ENCODE data around the gene ADD2. TPM values are rescaled to one million over a fixed set of nuclear protein-coding genes. Genes with fewer than 3 reads are reported as not detected.
A peak's percentile ranks its signal among the peaks of the same experiment; 100 is the strongest.

ADD2 gene
- total and polyA plus RNA-seq, 7 donors = 0.09 to 2.6 (median 0.85) TPM

GRCh38 chr2:70766357-70767078, 1.5 kb downstream of the ADD2 start:
- DNase-seq (no peak), ATAC-seq (no peak)
- WGBS, 3 donors = 19 to 25% (median 23%) methylated on average over 7 of the region's 7 CpGs
- Histone ChIP-seq H3K27ac (no peak overlapping the region), H3K36me3 (ENCODE audit: insufficient read depth in 1 of 2, low read depth in 1 of 2) (no peaks in the 10 kb centered on the region), H3K9me3 (no peaks in the 10 kb centered on the region), H3K27me3 (ENCODE audit: insufficient read depth in 3 of 3, low read length in 2 of 3) (peaks cover 3 to 61% (median 17%) of the 10 kb centered on the region in 3 donors), H3K4me1 (no peaks in the 10 kb centered on the region), H3K4me3 (peak overlapping the region; percentile 61)
- intact Hi-C loops (cut with DNase I) = no loop called here
- TF ChIP-seq, protein P1, sequence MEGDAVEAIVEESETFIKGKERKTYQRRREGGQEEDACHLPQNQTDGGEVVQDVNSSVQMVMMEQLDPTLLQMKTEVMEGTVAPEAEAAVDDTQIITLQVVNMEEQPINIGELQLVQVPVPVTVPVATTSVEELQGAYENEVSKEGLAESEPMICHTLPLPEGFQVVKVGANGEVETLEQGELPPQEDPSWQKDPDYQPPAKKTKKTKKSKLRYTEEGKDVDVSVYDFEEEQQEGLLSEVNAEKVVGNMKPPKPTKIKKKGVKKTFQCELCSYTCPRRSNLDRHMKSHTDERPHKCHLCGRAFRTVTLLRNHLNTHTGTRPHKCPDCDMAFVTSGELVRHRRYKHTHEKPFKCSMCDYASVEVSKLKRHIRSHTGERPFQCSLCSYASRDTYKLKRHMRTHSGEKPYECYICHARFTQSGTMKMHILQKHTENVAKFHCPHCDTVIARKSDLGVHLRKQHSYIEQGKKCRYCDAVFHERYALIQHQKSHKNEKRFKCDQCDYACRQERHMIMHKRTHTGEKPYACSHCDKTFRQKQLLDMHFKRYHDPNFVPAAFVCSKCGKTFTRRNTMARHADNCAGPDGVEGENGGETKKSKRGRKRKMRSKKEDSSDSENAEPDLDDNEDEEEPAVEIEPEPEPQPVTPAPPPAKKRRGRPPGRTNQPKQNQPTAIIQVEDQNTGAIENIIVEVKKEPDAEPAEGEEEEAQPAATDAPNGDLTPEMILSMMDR (IDR thresholded peaks at IDR 0.05) = no peak

DNA sequence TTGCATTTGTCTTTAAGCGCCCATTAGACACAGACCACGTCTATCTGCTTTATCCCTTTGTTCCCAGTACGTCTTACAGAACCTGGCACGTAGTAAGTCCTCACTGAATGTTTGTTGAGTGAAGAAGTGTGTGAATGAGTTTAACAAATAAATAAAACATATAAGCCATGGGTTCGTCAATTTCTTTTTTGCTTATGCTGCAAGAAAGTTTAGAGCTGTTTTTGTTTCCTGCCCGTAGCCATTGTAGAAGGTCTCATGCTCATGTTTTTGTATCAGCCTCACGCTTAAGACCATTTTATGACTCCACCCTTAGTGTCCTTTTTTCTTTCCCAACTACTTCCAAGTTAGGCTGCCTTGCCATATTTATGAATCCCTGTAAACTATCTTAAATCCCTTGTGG, 2.5 kb downstream of the ADD2 start:
- H3K27ac ChIP-seq = no peak overlapping the region
- ATAC-seq = no peak
- TF ChIP-seq, protein P1 (IDR thresholded peaks at IDR 0.05) = no peak
- no peaks in the 10 kb centered on the region for H3K9me3 ChIP-seq
- intact Hi-C loops (cut with DNase I) = no loop called here
- H3K4me1 ChIP-seq = no peaks in the 10 kb centered on the region
- H3K27me3 ChIP-seq (ENCODE audit: insufficient read depth in 3 of 3, low read length in 2 of 3) = peaks cover 3 to 61% (median 17%) of the 10 kb centered on the region in 3 donors
- no peak overlapping the region for H3K4me3 ChIP-seq
- no peak for DNase-seq
- WGBS, 3 donors = 79 to 85% (median 83%) methylated on average over 7 of the region's 7 CpGs
- no peaks in the 10 kb centered on the region for H3K36me3 ChIP-seq (ENCODE audit: insufficient read depth in 1 of 2, low read depth in 1 of 2)

GRCh38 chr2:70759446-70759845, 8.6 kb downstream of the ADD2 start:
- Histone ChIP-seq H3K4me1 (no peaks in the 10 kb centered on the region), H3K27ac (no peak overlapping the region), H3K4me3 (no peak overlapping the region), H3K27me3 (ENCODE audit: insufficient read depth in 3 of 3, low read length in 2 of 3) (peaks cover 0 to 39% (median 3%) of the 10 kb centered on the region in 3 donors), H3K36me3 (ENCODE audit: insufficient read depth in 1 of 2, low read depth in 1 of 2) (no peaks in the 10 kb centered on the region), H3K9me3 (no peaks in the 10 kb centered on the region)
- WGBS, 3 donors = 47 to 64% (median 49%) methylated on average over 1 of the region's 1 CpG
- intact Hi-C loops (cut with DNase I) = no loop called here
- DNase-seq = no peak
- no peak for ATAC-seq
- TF ChIP-seq, protein P1 (IDR thresholded peaks at IDR 0.05) = no peak

- no peak overlapping the region for H3K4me3 ChIP-seq
- H3K4me1 ChIP-seq = no peaks in the 10 kb centered on the region
- no peaks in the 10 kb centered on the region for H3K9me3 ChIP-seq
- peaks cover 0 to 40% (median under 1%) of the 10 kb centered on the region in 3 donors for H3K27me3 ChIP-seq (ENCODE audit: insufficient read depth in 3 of 3, low read length in 2 of 3)
- ATAC-seq (no peak), DNase-seq (no peak)
- H3K27ac ChIP-seq = no peak overlapping the region
- H3K36me3 ChIP-seq (ENCODE audit: insufficient read depth in 1 of 2, low read depth in 1 of 2) = no peaks in the 10 kb centered on the region
- TF ChIP-seq, protein P1 (IDR thresholded peaks at IDR 0.05) = no peak
- 90 to 91% (median 90%) methylated on average over 7 of the region's 7 CpGs for WGBS, 3 donors
- intact Hi-C loops (cut with DNase I) = no loop called here
Observed at GRCh38 chr2:70757966-70758365, 10.0 kb downstream of the ADD2 start.

- no peaks in the 10 kb centered on the region for H3K36me3 ChIP-seq (ENCODE audit: insufficient read depth in 1 of 2, low read depth in 1 of 2)
Observed at GRCh38 chr2:70757360-70757759, 10.6 kb downstream of the ADD2 start.

More at GRCh38 chr2:70757360-70757759, 10.6 kb downstream of the ADD2 start:
- intact Hi-C loops (cut with DNase I) = no loop called here
- Histone ChIP-seq H3K27me3 (ENCODE audit: insufficient read depth in 3 of 3, low read length in 2 of 3) (peaks cover 0 to 37% (median 6%) of the 10 kb centered on the region in 3 donors), H3K27ac (no peak overlapping the region), H3K4me1 (no peaks in the 10 kb centered on the region), H3K4me3 (no peak overlapping the region), H3K9me3 (no peaks in the 10 kb centered on the region)
- DNase-seq = no peak
- TF ChIP-seq, protein P1 (IDR thresholded peaks at IDR 0.05) = no peak
- WGBS, 3 donors = 72 to 77% (median 76%) methylated on average over 4 of the region's 4 CpGs
- no peak for ATAC-seq
